ENCODE measurements around the gene TRAP1. TPM values are rescaled to one million over a fixed set of nuclear protein-coding genes. Genes with fewer than 3 reads are reported as not detected.

The TRAP1 gene
- total and polyA plus RNA-seq, 12 donors = 59.8 to 113 (median 87.9) TPM

GRCh38 chr16:3687021-3687420 is 30.3 kb downstream of the TRAP1 start:
- intact Hi-C loops (cut with DNase I) = no loop called here
- Histone ChIP-seq H3K36me3 (replicated peaks in 1 of 2) (peaks cover 0 to 38% of the 10 kb centered on the region in 2 donors), H3K4me3 (no peak overlapping the region), H3K27me3 (no peaks in the 10 kb centered on the region), H3K4me1 (replicated peaks in 1 of 2) (peaks cover 4 to 8% of the 10 kb centered on the region in 2 donors), H3K27ac (no peak overlapping the region), H3K9me3 (replicated peaks in 1 of 3) (no peaks in the 10 kb centered on the region)
- TF ChIP-seq POLR2A (IDR thresholded peaks at IDR 0.05) (no peak), CTCF (IDR thresholded peaks at IDR 0.05) (no peak)
- 82 to 93% (median 89%) methylated on average over 7 of the region's 7 CpGs for WGBS, 4 donors
- DNase-seq = no peak

GRCh38 chr16:3681206-3681605 is 36.1 kb downstream of the TRAP1 start:
- intact Hi-C loops (cut with DNase I) = no loop called here
- WGBS, 4 donors = 72 to 95% (median 91%) methylated on average over 3 of the region's 3 CpGs
- H3K9me3 ChIP-seq (replicated peaks in 1 of 3) = no peaks in the 10 kb centered on the region
- no peak for DNase-seq
- TF ChIP-seq CTCF (IDR thresholded peaks at IDR 0.05) (no peak), POLR2A (IDR thresholded peaks at IDR 0.05) (no peak)
- no peaks in the 10 kb centered on the region for H3K27me3 ChIP-seq
- H3K36me3 ChIP-seq (replicated peaks in 1 of 2) = peaks cover 0 to 52% of the 10 kb centered on the region in 2 donors
- no peak overlapping the region for H3K27ac ChIP-seq
- no peaks in the 10 kb centered on the region for H3K4me1 ChIP-seq (replicated peaks in 1 of 2)
- H3K4me3 ChIP-seq = no peak overlapping the region

- H3K27ac ChIP-seq = no peak overlapping the region
- H3K27me3 ChIP-seq = no peaks in the 10 kb centered on the region
- H3K9me3 ChIP-seq (replicated peaks in 1 of 3) = no peaks in the 10 kb centered on the region
- intact Hi-C loops (cut with DNase I) = no loop called here
- TF ChIP-seq CTCF (IDR thresholded peaks at IDR 0.05) (no peak), POLR2A (IDR thresholded peaks at IDR 0.05) (no peak)
- no peaks in the 10 kb centered on the region for H3K4me1 ChIP-seq (replicated peaks in 1 of 2)
- DNase-seq = no peak
- H3K4me3 ChIP-seq = no peak overlapping the region
- peaks cover 0 to 54% of the 10 kb centered on the region in 2 donors for H3K36me3 ChIP-seq (replicated peaks in 1 of 2)
- 85 to 95% (median 93%) methylated on average over 11 of the region's 11 CpGs for WGBS, 4 donors
Observed at GRCh38 chr16:3677994-3678393, 39.3 kb downstream of the TRAP1 start.

- no peaks in the 10 kb centered on the region for H3K9me3 ChIP-seq (replicated peaks in 1 of 3)
- H3K4me1 ChIP-seq (replicated peaks in 1 of 2) = no peaks in the 10 kb centered on the region
- no peak for DNase-seq
- intact Hi-C loops (cut with DNase I) = no loop called here
- no peak overlapping the region for H3K4me3 ChIP-seq
- 84 to 100% (median 89%) methylated on average over 4 to 24 of the region's 24 CpGs for WGBS, 4 donors
- TF ChIP-seq POLR2A (IDR thresholded peaks at IDR 0.05) (no peak), CTCF (IDR thresholded peaks at IDR 0.05) (no peak)
- H3K27ac ChIP-seq = no peak overlapping the region
- H3K36me3 ChIP-seq (replicated peaks in 1 of 2) = peaks cover 0 to 66% of the 10 kb centered on the region in 2 donors
- no peaks in the 10 kb centered on the region for H3K27me3 ChIP-seq
Observed at GRCh38 chr16:3675601-3676130, 41.7 kb downstream of the TRAP1 start.

Measured in adrenal gland (tissue), 12 donors.